ENCODE data around the gene FAM200C.

GRCh38 chr5:160390787-160391696 is 8.8 kb downstream of the FAM200C start:
- peak in 4 of 5 experiments; percentile 21 to 48 (median 34) for TF ChIP-seq CTCF (IDR thresholded peaks at IDR 0.05 in 4 of 5, conservative IDR thresholded peaks at IDR 0.05 in 1 of 5)
- no peak for TF ChIP-seq POLR2A (IDR thresholded peaks at IDR 0.05)

Measured in gastrocnemius medialis (tissue), 4 donors.